ENCODE data around the gene PPM1J.

The PPM1J gene

DNA sequence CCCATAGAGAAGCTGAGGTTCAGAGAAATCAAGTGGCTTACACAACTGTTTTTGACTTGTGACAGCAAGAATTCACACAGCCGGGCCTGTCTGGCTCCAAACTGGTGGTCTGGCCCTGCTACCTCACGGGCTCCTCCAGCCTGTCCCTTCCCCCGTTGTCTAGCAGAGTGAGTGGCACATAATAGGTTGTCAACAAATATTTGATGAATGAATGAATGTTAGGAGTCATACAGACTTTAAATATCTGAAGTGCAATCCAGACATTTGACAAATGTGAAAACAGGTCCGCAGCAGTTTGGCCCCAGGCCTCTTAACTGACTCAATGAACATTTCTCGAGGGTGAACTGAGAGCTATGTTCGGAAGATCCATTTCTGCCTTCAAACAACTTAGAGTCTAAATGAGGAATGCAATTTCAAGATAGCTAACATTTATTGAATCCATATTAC is 7.1 kb downstream of the PPM1J start:
- Histone ChIP-seq H3K9me2 (ENCODE audit: low read depth, low read length) (no peaks in the 10 kb centered on the region), H2AFZ (ENCODE audit: low read length) (no peak overlapping the region), H3K4me1 (ENCODE audit: insufficient read depth, low read length, severe bottlenecking) (peaks cover 29% of the 10 kb centered on the region), H3K4me2 (ENCODE audit: low read length) (no peak overlapping the region), H3K4me3 (ENCODE audit: low read depth, low read length, poor library complexity, severe bottlenecking) (no peak overlapping the region), H3K27ac (ENCODE audit: low read depth, low read length, poor library complexity, severe bottlenecking) (no peak overlapping the region), H3F3A (ENCODE audit: insufficient read depth, low read length) (peaks cover 6% of the 10 kb centered on the region; the same call in 1 of the 2 replicates), H4K20me1 (ENCODE audit: insufficient read depth, low read length) (no peaks in the 10 kb centered on the region), H3K9ac (ENCODE audit: low read length) (no peak overlapping the region), H3K36me3 (ENCODE audit: insufficient read depth, low read length) (no peaks in the 10 kb centered on the region), H3K27me3 (ENCODE audit: insufficient read depth, low read length) (no peaks in the 10 kb centered on the region; the same call in 1 of the 2 replicates), H3K9me3 (ENCODE audit: low read length) (no peaks in the 10 kb centered on the region), H3K79me2 (ENCODE audit: insufficient read depth, low read length) (no peaks in the 10 kb centered on the region)
- TF ChIP-seq CTCF (IDR thresholded peaks at IDR 0.05; ENCODE audit: low read length): no peak
- no peak for TF ChIP-seq EZH2 (IDR thresholded peaks at IDR 0.05; ENCODE audit: borderline replicate concordance, low read length)

DNA sequence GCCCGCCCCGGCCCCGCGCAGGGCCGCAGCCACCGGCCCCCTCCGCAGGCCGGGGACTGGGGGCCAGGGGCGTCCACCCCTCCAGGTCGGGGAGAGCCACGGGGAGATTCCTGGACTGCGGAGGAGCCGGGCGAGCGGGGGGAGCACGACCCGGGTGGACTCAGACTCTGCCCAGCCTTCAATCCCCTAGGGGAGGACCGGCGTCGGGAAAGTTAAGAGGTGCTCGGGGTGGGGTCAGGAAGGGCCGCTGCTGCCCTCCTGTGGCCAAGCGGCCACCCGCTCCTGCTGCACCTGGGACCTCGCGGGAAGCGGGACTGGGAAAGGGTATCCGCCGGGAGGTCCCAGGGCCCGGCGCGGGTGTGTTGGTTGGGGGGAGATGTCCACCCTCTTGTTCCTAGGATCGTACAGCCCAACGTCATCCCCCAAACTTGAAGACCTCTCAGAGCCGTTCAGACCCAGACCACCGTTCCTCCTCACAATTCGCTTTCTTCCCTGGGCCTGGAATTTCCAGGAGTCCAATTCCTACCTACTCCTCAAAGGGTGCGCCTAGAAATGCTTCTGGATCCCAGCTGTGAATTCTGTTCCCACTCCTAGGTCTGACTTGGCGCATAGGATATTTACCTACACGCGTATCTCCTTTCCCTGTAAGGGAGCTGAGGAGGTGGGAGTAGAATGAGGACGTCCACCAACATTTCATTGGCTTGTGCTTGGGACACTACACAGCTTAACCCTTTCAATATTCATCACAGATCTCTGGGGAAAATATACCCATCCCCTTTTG is 7.7 kb downstream of the PPM1J start:
- peak; percentile 81 for TF ChIP-seq CTCF (IDR thresholded peaks at IDR 0.05; ENCODE audit: low read length)
- no peak for TF ChIP-seq EZH2 (IDR thresholded peaks at IDR 0.05; ENCODE audit: borderline replicate concordance, low read length)
- Histone ChIP-seq H3K9me3 (ENCODE audit: low read length) (no peaks in the 10 kb centered on the region), H3K36me3 (ENCODE audit: insufficient read depth, low read length) (no peaks in the 10 kb centered on the region), H3K4me1 (ENCODE audit: insufficient read depth, low read length, severe bottlenecking) (peaks cover 29% of the 10 kb centered on the region), H3K9ac (ENCODE audit: low read length) (peak overlapping the region; percentile 54; the same call in 1 of the 2 replicates), H2AFZ (ENCODE audit: low read length) (no peak overlapping the region), H4K20me1 (ENCODE audit: insufficient read depth, low read length) (no peaks in the 10 kb centered on the region), H3F3A (ENCODE audit: insufficient read depth, low read length) (peaks cover 6% of the 10 kb centered on the region; the same call in 1 of the 2 replicates), H3K4me2 (ENCODE audit: low read length) (peak overlapping the region; percentile 88), H3K79me2 (ENCODE audit: insufficient read depth, low read length) (no peaks in the 10 kb centered on the region), H3K27ac (ENCODE audit: low read depth, low read length, poor library complexity, severe bottlenecking) (no peak overlapping the region), H3K9me2 (ENCODE audit: low read depth, low read length) (no peaks in the 10 kb centered on the region), H3K4me3 (ENCODE audit: low read depth, low read length, poor library complexity, severe bottlenecking) (peak overlapping the region; percentile 70), H3K27me3 (ENCODE audit: insufficient read depth, low read length) (no peaks in the 10 kb centered on the region; the same call in 1 of the 2 replicates)

DNA sequence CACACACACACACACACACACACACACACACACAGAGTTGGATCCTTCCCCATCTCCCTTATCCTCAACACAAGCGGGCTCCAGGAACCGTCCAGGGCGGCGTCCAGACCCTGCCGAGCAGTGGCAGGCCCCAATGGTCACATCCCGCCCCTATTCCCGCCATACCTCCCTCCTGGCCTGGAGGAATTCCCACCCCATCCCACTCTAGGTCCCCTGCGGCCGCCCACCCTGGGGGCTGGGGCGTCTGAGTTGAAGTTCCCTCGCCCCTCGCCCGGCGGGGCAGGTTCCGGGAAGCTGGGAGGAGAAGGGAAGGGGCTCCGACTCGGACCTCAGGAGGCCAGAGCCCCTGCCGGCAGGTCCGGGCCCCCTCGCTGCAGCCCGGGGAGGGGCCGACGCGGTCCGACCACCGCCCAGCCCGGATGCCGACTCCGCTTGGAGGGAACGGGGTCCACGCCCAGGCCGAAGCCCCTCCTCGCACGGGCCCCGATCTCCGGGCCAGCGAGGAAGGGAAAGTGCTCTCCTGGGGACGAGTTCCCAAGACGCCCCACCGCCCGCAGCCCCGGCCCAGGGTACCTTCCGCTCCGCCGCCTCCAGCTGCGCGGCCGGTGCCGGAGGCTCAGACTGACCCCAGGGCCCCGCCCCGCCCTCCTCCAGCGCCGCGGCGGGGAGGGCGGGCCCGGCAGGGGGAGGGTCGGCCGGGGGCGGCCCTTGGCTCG is 8.5 kb downstream of the PPM1J start, which contains the start of gene RHOC:
Gene RHOC (minus strand): TSS at position 623 of the 716 bp plus-strand sequence. CDS start 3,328 bp downstream, outside the sequence.
- no peaks in the 10 kb centered on the region for H4K20me1 ChIP-seq (ENCODE audit: insufficient read depth, low read length)
- H3K4me3 ChIP-seq (ENCODE audit: low read depth, low read length, poor library complexity, severe bottlenecking): peak within 1 kb of the TSS; percentile 70
- H3F3A ChIP-seq (ENCODE audit: insufficient read depth, low read length): peaks cover 6% of the 10 kb centered on the region; the same call in 1 of the 2 replicates
- TF ChIP-seq EZH2 (IDR thresholded peaks at IDR 0.05; ENCODE audit: borderline replicate concordance, low read length) (no peak), CTCF (IDR thresholded peaks at IDR 0.05; ENCODE audit: low read length) (no peak)
- H3K27me3 ChIP-seq (ENCODE audit: insufficient read depth, low read length): no peaks in the 10 kb centered on the region; the same call in 1 of the 2 replicates
- peak within 1 kb of the TSS; percentile 63; the same call in 1 of the 2 replicates for H3K9ac ChIP-seq (ENCODE audit: low read length)
- H3K9me2 ChIP-seq (ENCODE audit: low read depth, low read length): no peaks in the 10 kb centered on the region
- H3K4me2 ChIP-seq (ENCODE audit: low read length): peak within 1 kb of the TSS; percentile 88
- no peaks in the 10 kb centered on the region for H3K9me3 ChIP-seq (ENCODE audit: low read length)
- H3K36me3 ChIP-seq (ENCODE audit: insufficient read depth, low read length): no peaks in the 10 kb centered on the region
- peaks cover 28% of the 10 kb centered on the region for H3K4me1 ChIP-seq (ENCODE audit: insufficient read depth, low read length, severe bottlenecking)
- H3K79me2 ChIP-seq (ENCODE audit: insufficient read depth, low read length): no peaks in the 10 kb centered on the region
- H3K27ac ChIP-seq (ENCODE audit: low read depth, low read length, poor library complexity, severe bottlenecking): no peak within 1 kb of the TSS
- no peak within 1 kb of the TSS for H2AFZ ChIP-seq (ENCODE audit: low read length)
